Activated T-helper 1 cell treated with anti-CD3 and anti-CD28 coated beads, Interleukin-12 subunit alpha, Interleukin-12 subunit beta, Interleukin-2, Interleukin-4 antibody, amounts not matched to agents 30 ng/mL and 10 ng/mL and 1 ng/mL, durations not matched to agents 14 hours and 24 hours and 36 hours (primary cell): ENCODE measurements around the gene ZFHX3. TPM values are rescaled to one million over a fixed set of nuclear protein-coding genes. Genes with fewer than 3 reads are reported as not detected.
"Not testable (repeated sequence)": the region's sequence is repeated elsewhere in the genome, so short reads cannot be mapped to it uniquely, and the experiment has no call there.

Experiments used
- DNase-seq: peaks from one replicate; pipeline ENCODE4 v3.0.0; 2021; ENCODE audit warnings: low spot score
- H3K27ac Mint-ChIP-seq: one replicate; pipeline ENCODE4 v1.8.0; 2021; ENCODE audit warnings: mild to moderate bottlenecking, mixed read lengths
- H3K27me3 Mint-ChIP-seq: one replicate; pipeline ENCODE4 v1.8.0; 2022; ENCODE audit warnings: mild to moderate bottlenecking, moderate library complexity, mixed read lengths; ENCODE audit not compliant: insufficient read depth
- H3K36me3 Mint-ChIP-seq: one replicate; pipeline ENCODE4 v1.8.0; 2021; ENCODE audit warnings: low read depth, mixed read lengths
- H3K4me1 Mint-ChIP-seq: one replicate; pipeline ENCODE4 v1.8.0; 2021; ENCODE audit warnings: low read depth, mixed read lengths
- H3K4me3 Mint-ChIP-seq: one replicate; pipeline ENCODE4 v1.8.0; 2021; ENCODE audit warnings: mild to moderate bottlenecking, moderate library complexity, mixed read lengths
- H3K9me3 Mint-ChIP-seq: one replicate; pipeline ENCODE4 v1.8.0; 2021; ENCODE audit warnings: mixed read lengths
- intact Hi-C: fragments of 100-400 bp; cut with micrococcal nuclease; formaldehyde crosslinking; loops from one replicate; pipeline ENCODE4 v1.15.1; 2024
- total RNA-seq: library from RNA; stranded (reverse); gene quantifications from 2 replicates; pipeline ENCODE4 v1.2.3, GENCODE V29; 2022

Gene ZFHX3
- total RNA-seq, 1 donor from 2014 or later: 0.34 TPM

DNA sequence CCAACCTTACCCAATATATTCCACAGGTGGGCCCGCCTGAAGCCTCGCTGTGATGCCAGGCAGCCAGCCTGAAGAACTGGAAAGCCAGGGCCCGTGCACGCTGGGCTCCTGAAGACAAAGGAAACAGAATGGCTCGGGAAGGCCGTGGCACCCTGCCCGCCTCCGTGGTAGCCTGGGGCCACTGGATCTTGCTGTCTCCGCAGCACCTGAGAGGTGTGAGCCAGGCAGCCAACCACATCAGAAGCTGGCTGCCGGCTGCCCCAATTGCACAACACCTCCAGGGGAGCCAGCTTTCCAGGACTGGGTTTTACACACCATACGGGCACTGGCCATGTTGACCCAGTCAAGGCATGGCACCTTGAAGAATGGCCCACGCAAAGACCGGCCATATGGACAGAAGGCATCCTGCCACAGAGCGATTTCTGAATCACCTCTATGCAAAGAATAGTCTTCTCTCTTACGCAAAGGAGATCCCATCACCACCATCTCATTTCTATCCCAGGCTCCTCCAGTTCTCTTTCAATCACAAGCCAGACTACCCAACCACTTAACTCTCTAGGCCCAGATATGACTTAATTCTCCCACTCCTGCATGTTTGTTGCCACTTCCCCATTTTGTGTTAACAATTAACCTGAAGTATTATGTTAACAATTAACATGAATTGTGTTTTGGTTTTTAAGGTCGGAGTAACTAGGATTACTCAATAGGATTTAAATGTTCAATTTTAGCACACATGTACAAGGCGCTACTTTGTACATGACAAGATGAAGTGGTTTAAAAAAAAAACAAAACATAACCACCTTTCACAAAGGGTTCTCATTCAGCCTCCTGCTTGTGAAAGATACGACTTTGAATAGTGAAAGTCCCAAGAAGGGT lies 32.1 kb downstream of the ZFHX3 start:
- no peaks in the 10 kb centered on the region for H3K4me1 Mint-ChIP-seq
- no peak overlapping the region for H3K4me3 Mint-ChIP-seq
- intact Hi-C loops: no loop called here
- no peak for DNase-seq
- no peaks in the 10 kb centered on the region for H3K36me3 Mint-ChIP-seq
- no peak overlapping the region for H3K27ac Mint-ChIP-seq
- H3K27me3 Mint-ChIP-seq: no peaks in the 10 kb centered on the region
- H3K9me3 Mint-ChIP-seq: no peaks in the 10 kb centered on the region

DNA sequence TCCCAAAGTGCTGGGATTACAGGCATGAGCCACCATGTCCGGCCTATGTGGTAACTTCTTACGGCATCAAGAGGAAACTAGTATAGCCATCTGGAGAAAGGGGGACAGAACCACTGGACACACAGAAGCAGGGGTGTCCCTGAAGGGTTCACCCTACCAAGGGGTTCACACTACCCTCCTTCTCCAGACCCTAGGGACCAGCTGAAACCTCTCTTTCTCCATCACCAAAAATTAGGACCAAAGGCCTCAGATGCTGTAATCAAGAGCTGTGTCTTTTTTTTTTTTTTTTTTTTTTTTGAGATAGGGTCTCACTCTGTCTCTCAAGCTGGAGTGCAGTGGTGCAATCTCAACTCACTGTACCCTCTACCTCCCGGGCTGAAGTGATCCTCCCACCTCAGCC lies 33.2 kb downstream of the ZFHX3 start:
- no peaks in the 10 kb centered on the region for H3K27me3 Mint-ChIP-seq
- H3K27ac Mint-ChIP-seq: no peak overlapping the region
- DNase-seq: no peak
- no peak overlapping the region for H3K4me3 Mint-ChIP-seq
- H3K4me1 Mint-ChIP-seq: no peaks in the 10 kb centered on the region
- intact Hi-C loops: no loop called here
- no peaks in the 10 kb centered on the region for H3K36me3 Mint-ChIP-seq
- H3K9me3 Mint-ChIP-seq: no peaks in the 10 kb centered on the region

DNA sequence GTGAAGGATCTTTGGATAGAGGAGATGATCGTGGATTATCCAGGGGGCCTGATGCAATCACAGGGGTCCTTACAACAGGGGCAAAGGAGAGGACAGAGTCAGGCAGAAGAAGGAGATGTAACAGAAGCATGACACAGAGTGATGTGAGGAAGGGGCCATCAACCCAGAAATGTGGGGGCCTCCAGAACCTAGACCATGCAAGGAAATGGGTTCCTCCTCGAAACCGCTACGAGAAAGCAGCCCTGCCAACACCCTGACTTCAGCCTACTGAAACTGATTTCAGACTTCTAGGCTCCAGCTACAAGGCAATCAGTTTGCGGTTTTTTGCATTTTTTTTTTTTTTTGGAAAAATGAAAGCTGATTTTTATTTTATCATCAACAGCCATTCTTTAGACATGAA lies 34.0 kb downstream of the ZFHX3 start:
- Mint-ChIP-seq H3K36me3 (no peaks in the 10 kb centered on the region), H3K27ac (no peak overlapping the region), H3K4me1 (no peaks in the 10 kb centered on the region), H3K9me3 (no peaks in the 10 kb centered on the region), H3K27me3 (no peaks in the 10 kb centered on the region), H3K4me3 (no peak overlapping the region)
- no peak for DNase-seq
- intact Hi-C loops: no loop called here

GRCh38 chr16:73012341-73012740 lies 35.6 kb downstream of the ZFHX3 start:
- peaks cover 3% of the 10 kb centered on the region for H3K27me3 Mint-ChIP-seq
- no peak overlapping the region for H3K27ac Mint-ChIP-seq
- DNase-seq: no peak
- H3K4me1 Mint-ChIP-seq: no peaks in the 10 kb centered on the region
- no peaks in the 10 kb centered on the region for H3K9me3 Mint-ChIP-seq
- intact Hi-C loops: no loop called here
- no peaks in the 10 kb centered on the region for H3K36me3 Mint-ChIP-seq
- no peak overlapping the region for H3K4me3 Mint-ChIP-seq

DNA sequence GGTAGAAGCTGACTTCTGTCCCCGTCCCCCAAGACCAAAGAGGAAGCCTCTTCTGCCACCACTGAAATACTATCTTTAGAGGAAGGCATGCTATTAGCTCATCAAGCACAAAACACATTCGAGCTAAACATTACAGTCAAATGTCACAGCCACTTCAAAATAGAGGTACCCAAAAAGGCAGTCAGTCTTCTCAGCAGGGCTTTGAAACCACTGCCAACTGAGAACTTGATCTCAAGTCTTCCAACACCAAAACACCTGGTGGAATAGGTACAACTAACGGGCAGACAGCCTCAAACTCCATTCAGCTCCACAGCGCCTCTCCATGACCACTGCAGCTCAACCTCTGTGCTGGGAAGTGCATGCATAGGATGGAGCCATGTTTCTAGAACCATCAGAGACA lies 36.0 kb downstream of the ZFHX3 start:
- Mint-ChIP-seq H3K4me3 (no peak overlapping the region), H3K4me1 (no peaks in the 10 kb centered on the region), H3K27ac (no peak overlapping the region), H3K9me3 (no peaks in the 10 kb centered on the region), H3K27me3 (peaks cover 3% of the 10 kb centered on the region), H3K36me3 (no peaks in the 10 kb centered on the region)
- no peak for DNase-seq
- intact Hi-C loops: no loop called here

DNA sequence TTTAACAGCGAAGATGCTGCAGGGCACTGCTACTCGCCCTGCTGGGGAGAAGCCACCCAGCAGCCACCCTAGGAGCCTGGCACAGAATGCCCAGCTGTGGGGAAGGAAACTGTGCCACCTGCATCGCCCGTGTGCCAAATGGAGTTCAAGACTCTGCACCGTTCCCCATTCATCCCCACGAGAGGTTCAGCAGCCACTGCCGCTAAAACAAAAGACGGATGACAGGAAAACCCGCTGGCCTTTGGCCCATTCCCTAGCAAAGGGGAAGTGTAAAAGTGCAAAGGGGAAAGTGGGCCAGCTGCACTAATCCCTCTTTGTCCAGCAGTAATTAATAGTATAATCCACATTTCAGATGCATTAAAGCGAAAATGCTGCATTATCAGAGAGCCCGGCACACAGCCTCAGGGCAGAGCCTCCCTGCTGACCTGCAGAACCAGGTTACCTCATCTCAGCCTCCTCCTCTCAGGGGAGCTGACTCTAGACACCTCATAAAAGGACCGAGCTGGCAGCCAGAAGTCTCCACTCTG lies 37.7 kb downstream of the ZFHX3 start:
- intact Hi-C loops: no loop called here
- H3K4me3 Mint-ChIP-seq: no peak overlapping the region
- no peaks in the 10 kb centered on the region for H3K4me1 Mint-ChIP-seq
- no peaks in the 10 kb centered on the region for H3K9me3 Mint-ChIP-seq
- no peaks in the 10 kb centered on the region for H3K36me3 Mint-ChIP-seq
- DNase-seq: no peak
- peaks cover 3% of the 10 kb centered on the region for H3K27me3 Mint-ChIP-seq
- H3K27ac Mint-ChIP-seq: no peak overlapping the region

GRCh38 chr16:73009710-73010109 lies 38.2 kb downstream of the ZFHX3 start:
- intact Hi-C loops, H3K4me3 Mint-ChIP-seq, H3K9me3 Mint-ChIP-seq, H3K27ac Mint-ChIP-seq, H3K4me1 Mint-ChIP-seq, DNase-seq, H3K36me3 Mint-ChIP-seq, H3K27me3 Mint-ChIP-seq: not testable (repeated sequence)

DNA sequence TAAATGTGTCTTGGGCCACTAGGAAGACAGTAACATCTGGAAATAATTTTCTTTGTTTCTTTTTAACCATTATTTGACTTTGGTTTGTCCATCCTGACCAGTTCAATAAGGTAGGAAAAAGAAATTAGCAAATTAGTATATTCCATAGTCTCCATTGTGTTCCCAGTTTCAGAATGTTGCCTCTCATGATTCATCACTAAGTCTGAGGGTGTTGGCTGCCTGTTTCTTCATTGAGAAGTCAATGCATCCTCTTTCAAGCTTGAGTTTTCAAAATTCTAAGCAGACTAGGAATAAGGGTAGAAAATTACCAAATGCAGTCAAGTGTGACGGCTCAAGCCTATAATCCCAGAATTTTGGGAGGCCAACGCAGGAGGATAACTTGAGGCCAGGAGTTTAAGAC lies 41.9 kb downstream of the ZFHX3 start:
- Mint-ChIP-seq H3K27ac (no peak overlapping the region), H3K4me1 (no peaks in the 10 kb centered on the region), H3K27me3 (peaks cover 3% of the 10 kb centered on the region), H3K9me3 (peaks cover 8% of the 10 kb centered on the region), H3K36me3 (no peaks in the 10 kb centered on the region), H3K4me3 (no peak overlapping the region)
- DNase-seq: no peak
- intact Hi-C loops: no loop called here

DNA sequence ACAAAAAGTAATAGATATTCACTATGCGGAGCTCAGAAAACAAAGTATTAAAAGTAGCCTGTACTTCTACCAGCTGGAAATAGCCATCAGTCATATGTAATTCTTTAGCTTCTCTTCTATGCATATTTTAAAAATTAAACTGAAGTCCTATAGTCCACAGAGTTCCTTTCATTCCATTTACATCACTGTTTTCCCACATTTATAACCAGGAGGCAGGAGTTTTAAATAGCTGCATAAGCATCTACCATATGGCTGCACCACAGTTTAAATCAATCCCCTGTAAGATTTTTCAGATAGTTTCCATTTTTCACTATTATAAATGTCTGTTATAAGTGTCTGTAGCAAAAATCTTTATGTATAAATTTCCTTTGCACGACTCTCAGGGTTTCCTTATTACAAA lies 45.1 kb downstream of the ZFHX3 start:
- Mint-ChIP-seq H3K27me3 (peaks cover 2% of the 10 kb centered on the region), H3K9me3 (peaks cover 19% of the 10 kb centered on the region)
- intact Hi-C loops: no loop called here

GRCh38 chr16:73000907-73001521 lies 46.9 kb downstream of the ZFHX3 start:
- no peak overlapping the region for H3K4me3 Mint-ChIP-seq
- peaks cover 19% of the 10 kb centered on the region for H3K9me3 Mint-ChIP-seq
- no peaks in the 10 kb centered on the region for H3K27me3 Mint-ChIP-seq
- intact Hi-C loops: no loop called here
- H3K4me1 Mint-ChIP-seq: no peaks in the 10 kb centered on the region
- H3K36me3 Mint-ChIP-seq: no peaks in the 10 kb centered on the region
- DNase-seq: no peak
- no peak overlapping the region for H3K27ac Mint-ChIP-seq

More for the DNA sequence above, 45.1 kb downstream of the ZFHX3 start:
- DNase-seq: no peak
- no peaks in the 10 kb centered on the region for H3K4me1 Mint-ChIP-seq
- H3K36me3 Mint-ChIP-seq: no peaks in the 10 kb centered on the region
- no peak overlapping the region for H3K4me3 Mint-ChIP-seq
- H3K27ac Mint-ChIP-seq: no peak overlapping the region

GRCh38 chr16:73000020-73000906 lies 47.7 kb downstream of the ZFHX3 start:
- Mint-ChIP-seq H3K36me3 (no peaks in the 10 kb centered on the region), H3K27me3 (no peaks in the 10 kb centered on the region), H3K4me1 (no peaks in the 10 kb centered on the region), H3K4me3 (no peak overlapping the region), H3K27ac (no peak overlapping the region), H3K9me3 (peaks cover 19% of the 10 kb centered on the region)
- intact Hi-C loops: no loop called here
- no peak for DNase-seq

- no peak for DNase-seq
- H3K36me3 Mint-ChIP-seq: no peaks in the 10 kb centered on the region
- H3K9me3 Mint-ChIP-seq: peaks cover 19% of the 10 kb centered on the region
- no peaks in the 10 kb centered on the region for H3K4me1 Mint-ChIP-seq
- no peak overlapping the region for H3K4me3 Mint-ChIP-seq
- intact Hi-C loops: no loop called here
- H3K27ac Mint-ChIP-seq: no peak overlapping the region
- no peaks in the 10 kb centered on the region for H3K27me3 Mint-ChIP-seq
These were observed 48.3 kb downstream of the ZFHX3 start for GRCh38 chr16:72999541-73000019.
